IMR-90 (cell line): ENCODE measurements around the gene CNFN.

Experiments
- BHLHE40 ChIP-seq: fragments of 150-350 bp; IDR thresholded peaks from 2 replicates; pipeline ENCODE4 v1.6.1; 2016; ENCODE audit warnings: mild to moderate bottlenecking, low read depth, low read length
- CHD1 ChIP-seq: IDR thresholded peaks from 2 replicates; pipeline ENCODE4 v1.6.1; 2012; ENCODE audit warnings: low read depth, low read length, improper control_type of control experiment
- CTCF ChIP-seq: conservative IDR thresholded peaks from 2 replicates; pipeline ENCODE4 v1.5.1; 2012; ENCODE audit warnings: mild to moderate bottlenecking, low read depth, low read length, improper control_type of control experiment
- FOS ChIP-seq: fragments of 150-350 bp; IDR thresholded peaks from 2 replicates; pipeline ENCODE4 v1.6.1; 2016; ENCODE audit warnings: low read depth, low read length
- MAFK ChIP-seq: IDR thresholded peaks from 2 replicates; pipeline ENCODE4 v1.6.1; 2012; ENCODE audit warnings: low read depth, low read length, improper control_type of control experiment
- POLR2A ChIP-seq: IDR thresholded peaks from 2 replicates; pipeline ENCODE4 v1.6.1; 2012; ENCODE audit warnings: mild to moderate bottlenecking, low read depth, low read length

DNA sequence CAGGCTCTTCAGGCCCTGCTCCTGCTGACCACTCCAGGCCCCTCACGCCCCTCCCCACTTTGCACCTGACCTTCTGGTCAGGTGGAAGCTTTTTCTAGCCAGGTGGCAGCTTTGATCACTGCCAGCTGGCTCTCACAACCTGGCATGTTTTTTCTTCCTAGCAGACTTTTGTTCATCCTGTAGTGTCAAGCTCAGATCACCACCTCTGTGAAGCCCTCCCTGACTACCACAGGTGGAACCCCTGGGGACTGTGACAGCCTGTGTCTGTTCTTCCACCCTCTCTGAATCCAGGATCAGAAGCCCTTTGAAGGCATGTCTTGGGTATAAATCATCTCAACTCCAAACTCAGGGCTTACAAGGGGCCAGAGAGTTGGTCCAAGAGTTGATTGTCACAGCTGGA is 10.3 kb upstream of the CNFN start:
- no peak for TF ChIP-seq CTCF
- TF ChIP-seq BHLHE40 = no peak
- TF ChIP-seq POLR2A = no peak
- no peak for TF ChIP-seq MAFK
- no peak for TF ChIP-seq CHD1
- no peak for TF ChIP-seq FOS
